HG02678 (cell line): Measurements from ENCODE around the gene CNOT4.
"Not testable (repeated sequence)": the region's sequence is repeated elsewhere in the genome, so short reads cannot be mapped to it uniquely, and the experiment has no call there.

Source experiments
- ATAC-seq: cut with Tn5 transposase; IDR thresholded peaks from one replicate; pipeline ENCODE4 v1.9.1; 2021; ENCODE audit warnings: mild to moderate bottlenecking, moderate library complexity; ENCODE audit not compliant: unreplicated experiment

Gene CNOT4

DNA sequence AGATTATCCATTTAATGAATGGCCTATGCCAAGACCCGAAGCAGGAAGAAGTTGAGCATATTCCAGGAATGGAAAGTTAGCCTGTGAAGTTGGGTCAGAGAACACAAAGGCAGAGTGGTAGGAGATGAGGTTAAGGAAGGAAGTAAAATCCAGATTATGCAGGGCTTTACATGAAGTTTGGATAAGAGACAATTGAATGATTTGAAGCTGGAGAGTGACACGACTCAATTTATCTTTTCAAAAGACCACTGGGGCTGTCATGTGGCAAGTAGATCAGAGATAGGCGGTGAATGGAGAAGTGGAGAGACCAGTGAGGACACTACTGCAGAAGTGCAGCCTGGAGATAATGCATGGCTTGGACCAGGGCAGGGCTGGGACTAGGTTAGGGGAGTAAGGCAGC is 7.2 kb upstream of the CNOT4 start:
- no peak for ATAC-seq

DNA sequence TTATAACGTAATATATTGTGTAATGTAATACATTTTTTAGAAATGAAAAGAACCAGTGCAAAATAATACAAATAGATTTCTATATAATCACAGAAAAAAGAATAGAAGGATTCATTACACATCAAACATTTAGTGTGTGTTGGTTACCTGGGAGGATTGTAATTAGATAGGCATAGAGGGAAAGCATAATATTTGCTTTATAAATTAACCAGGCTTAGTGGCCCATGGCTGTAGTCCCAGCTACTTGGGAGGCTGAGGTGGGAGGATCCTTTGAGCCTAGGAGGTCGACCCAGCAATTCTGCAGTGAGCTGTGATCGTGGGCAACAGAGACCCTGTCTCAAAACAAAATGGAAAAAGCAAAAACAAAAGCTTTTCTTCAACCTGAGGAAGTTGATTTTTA is 5.0 kb upstream of the CNOT4 start:
- no peak for ATAC-seq

DNA sequence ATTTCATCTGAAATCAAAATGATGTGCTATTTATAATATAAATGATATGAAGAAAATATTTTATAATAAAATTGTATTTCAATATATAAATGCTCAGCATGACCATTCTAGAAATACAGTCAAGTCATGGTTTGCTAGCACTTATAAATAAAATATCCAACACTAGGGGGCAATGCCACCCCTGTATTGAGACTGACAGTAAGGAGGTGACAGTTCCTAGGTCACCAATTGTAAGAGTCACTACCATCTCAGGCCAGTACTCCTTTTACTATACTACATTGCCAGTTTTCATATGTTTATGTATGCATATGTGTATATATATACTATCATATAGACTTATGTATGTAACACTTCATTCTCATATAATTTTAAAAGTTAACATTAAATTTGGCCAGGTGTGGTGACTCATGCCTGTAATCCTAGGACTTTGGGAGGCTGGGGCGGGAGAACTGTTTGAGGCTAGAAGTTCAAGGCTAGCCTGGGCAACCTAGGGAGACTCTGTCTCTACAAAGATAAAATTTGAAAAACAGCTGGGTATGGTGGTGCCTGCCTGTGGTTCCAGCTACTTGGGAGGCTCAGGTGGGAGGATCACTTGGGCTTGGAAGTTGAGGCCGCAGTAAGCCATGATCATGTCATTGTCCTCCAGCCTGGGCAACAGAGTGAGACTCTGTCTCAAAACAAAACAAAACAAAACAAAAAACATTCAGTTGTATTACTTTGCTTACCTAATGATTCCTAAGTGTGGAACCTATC is 2.4 kb upstream of the CNOT4 start:
- peak; percentile 38 for ATAC-seq

DNA sequence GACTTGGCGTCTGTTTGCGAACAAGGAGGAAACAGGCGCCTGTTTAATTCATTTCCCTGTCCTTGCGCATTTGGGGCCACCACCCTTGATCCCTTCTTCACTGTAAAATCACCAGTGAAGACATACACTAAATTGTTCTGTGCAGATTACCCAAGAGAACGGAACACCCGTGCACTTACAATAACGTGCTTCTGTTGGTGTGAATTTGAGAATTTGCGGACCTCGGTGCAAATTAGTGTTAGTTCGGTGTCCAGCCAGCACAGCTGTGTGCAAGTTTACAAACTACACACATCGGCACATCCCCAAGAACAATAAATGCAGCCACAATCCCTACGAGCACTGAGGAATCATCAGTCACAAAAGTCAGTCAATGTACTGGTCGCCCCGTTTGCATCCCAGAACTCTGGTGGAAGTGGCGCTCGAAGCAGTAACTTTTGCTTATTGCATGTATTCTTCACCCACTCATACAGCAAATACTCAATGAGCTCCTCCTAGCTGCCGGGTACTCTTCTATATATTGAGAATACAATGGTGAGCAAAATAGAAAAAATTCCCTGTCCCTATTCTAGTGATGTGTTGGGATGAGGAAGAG is 786 bp upstream of the CNOT4 start:
- ATAC-seq, result no peak

DNA sequence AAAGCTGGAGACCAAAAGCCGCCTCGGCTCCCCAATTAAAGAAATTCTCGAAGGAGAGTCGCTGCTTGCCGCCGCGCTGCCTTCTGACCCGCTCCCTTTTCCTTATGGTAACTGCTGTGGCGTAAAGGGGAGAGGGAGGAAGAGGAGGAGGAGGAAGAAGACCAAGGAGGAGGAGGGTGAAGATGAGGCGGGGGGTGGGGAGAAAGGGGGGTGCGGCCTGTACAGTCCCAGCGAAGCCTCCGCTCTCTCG is 388 bp downstream of the CNOT4 start:
- no peak for ATAC-seq

DNA sequence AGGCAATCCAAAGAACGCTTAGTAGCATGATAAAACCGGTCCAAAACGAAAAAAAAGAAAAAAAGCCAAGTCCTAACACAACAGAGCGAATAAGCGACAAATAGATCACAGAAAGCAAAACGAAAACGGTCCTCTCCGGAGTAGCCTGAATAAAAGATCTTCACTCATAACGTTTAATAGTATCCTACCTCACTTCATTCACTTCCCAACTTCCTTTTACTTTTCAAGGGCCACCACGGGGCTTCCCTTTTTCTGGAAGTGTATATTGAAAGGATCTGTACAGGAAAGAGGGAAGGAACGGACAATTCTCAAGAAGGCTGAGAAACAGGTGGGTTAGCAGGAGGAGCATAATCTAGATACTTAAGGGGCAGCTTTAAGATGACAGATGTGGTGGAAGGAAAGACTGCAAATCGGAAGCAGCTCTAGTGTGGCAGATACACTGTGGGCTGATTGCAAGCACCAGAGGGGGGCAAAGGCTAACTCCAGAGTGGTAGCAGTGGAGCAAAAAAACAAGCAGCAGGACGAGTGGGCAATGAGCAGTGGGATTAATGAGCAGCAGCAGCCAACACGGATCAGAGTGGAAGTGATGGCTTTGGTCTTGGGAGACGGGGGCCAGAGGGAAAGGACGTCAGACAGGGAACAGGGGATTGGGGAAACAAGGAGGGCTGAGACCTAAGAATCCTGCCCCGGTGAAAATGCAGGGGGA is 866 bp downstream of the CNOT4 start:
- peak; percentile 23 for ATAC-seq

DNA sequence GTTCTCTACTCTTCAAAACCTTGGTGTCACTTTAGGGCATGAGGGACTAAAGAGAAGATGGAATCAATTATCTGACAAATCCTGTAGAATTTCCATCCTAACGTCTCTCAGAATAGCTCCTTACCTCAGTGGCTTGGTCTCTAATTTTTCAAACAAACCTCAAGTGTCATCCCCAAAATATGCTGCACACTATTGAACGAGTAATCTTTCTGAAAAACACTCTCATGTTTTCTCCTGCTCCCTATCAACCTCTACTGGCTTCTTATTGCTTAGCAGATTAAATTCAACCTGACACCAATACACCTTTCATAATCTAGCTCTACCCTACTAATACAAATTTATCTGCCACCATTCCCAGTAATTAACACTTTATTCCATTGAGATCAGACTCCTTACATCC is 8.5 kb downstream of the CNOT4 start:
- no peak for ATAC-seq

DNA sequence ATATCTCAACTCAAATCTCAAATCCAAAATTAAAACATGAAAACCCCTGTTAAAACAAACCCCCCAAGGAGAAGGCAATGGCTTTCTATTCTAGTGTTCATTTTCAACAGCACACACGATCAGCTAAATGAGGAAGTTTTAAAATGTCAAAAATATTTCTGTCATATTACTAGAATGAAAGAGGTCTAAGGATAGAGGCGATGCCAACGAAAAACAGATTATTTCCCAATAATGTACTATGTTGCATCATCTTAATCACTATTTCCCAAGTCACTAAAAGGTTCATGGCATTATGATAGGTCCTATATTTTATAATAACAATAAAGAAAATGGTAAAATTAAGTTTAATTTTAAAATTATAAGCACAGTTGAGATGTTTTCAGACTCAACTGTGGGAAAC is 10.1 kb downstream of the CNOT4 start:
- ATAC-seq, result no peak

DNA sequence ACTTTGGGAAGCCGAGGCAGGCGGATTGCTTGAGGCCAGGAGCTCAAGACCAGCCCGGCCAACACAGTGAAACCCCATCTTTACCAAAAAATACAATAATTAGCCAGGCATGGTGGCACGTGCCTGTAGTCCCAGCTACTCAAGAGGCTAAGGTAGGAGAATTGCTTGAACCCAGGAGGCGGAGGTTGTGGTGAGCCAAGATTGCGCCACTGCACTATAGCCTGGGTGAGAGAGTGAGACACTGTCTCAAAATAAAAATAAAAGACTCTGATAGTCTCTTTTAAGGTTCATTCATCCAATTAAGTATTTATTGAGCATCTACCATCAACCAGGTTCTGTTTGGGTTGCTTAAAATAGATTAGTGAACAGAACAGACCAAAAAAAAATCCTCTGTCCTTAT is 12.7 kb downstream of the CNOT4 start:
- not testable (repeated sequence) for ATAC-seq

DNA sequence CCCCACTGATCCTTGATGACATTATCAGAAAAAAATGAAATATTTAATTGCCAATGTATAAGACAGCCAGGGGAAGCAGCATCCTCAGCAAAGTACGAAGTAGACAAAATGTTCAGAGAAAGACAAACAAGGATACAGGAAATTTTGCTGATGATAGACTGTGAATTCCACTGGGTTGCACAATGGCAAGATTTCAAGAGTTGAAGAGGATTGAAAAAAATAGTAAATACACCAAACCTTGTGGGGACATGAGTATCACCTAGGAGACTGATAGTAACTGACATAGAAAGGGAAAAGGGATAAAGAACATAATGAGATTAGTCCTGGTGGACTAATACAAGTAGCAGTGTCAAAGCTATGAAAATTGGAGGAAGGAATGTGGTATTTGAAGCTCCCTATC is 16.5 kb downstream of the CNOT4 start:
- no peak for ATAC-seq

DNA sequence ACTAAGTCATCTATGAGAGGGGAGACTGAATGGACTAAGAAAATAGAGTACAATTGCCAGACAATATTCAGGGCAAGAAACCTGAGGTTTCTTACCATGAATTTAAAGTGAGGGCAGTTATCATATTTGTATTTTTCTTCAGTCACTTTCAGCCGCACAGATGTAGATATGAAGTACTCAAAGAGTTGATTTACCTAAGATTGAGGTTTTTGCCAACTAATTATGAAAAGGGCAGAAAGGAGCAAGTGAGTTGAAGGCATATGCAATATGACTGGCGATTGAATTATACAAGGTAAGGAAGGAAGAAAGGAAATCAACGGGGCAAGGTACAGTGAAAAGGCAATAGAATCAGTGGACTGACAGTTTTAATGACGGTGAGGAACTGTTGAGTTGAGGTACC is 17.8 kb downstream of the CNOT4 start:
- ATAC-seq, result no peak

DNA sequence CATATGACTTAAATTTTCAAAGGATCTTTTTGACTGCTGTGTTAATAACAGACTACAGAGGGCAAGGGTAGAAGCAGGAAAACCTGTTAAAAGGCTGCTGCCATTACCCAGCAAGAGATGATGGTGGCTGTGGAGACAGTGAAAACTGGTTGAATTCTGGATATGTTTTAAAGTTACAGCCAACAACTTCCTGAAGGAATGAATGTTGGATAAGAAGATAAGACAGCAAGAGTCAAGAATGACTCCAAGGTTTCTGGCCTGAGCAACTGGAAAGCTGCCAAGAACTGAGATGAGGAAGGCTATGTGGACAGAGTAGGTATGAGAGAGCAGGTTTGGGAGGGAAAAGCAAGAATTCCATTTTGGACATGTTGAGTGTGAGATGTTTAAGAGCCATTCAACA is 19.1 kb downstream of the CNOT4 start:
- no peak for ATAC-seq

DNA sequence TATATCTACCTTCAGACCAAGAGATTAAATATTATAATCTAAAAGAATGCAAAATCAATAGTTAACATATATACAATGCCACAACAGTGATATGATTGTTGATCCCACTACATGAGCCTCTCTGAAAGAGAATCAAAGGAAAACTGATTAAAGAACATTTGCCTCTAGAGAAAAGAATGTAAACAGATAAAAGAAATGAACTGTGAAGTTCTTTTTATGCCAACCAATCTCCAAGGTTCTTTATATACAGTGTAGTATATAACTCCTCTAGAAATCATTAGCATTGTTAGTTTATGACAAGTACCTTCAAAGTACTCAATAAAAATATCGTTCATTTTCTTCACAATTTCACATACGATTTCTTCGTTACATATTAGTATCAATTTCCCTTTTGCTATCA is 20.1 kb downstream of the CNOT4 start:
- ATAC-seq, result no peak

DNA sequence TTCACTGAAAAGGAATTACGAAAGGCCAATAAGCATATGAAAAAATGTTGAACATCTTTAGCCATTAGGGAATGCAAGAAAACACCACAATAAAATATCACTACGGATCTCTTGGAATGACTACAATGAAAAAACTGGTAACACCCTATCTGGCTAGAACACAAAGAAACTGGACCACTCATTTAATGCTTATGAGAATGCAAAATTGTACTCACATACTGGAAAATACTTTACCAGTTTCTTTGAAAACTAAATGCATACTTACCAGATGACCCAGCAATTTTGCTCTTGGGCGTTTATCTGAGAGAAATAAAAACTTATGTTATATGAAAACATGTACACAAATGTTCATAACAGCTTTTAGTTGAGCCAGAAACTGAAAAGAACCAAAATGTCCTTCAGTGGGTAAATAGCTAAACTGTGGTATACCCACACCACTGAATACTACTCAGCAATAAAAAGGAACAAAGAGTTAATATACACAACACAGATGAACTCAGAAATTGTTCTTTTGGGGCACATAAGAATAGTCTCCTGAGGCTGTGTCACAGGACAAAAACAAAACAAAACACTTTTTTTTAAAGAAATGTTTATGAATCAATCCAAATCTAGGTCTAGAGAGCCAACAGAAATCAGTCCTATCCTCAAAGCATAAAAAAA is 23.5 kb downstream of the CNOT4 start:
- no peak for ATAC-seq

DNA sequence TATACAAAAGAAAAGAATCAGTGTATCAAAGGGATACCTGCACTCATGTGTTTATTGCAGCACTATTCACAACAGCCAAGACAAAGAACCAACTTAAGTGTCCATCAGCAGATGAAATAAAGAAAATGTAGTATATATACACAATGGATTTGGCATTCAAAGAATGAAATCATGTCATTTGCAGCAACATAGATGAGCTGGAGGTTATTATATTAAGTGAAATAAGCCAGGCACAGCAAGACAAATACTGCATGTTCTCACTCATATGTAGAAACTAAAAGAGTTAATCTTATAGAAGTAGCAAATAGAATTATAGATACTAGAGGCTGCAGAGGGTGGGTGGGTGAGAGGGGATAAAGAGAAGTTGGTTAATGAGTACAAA is 28.3 kb downstream of the CNOT4 start:
- no peak for ATAC-seq

DNA sequence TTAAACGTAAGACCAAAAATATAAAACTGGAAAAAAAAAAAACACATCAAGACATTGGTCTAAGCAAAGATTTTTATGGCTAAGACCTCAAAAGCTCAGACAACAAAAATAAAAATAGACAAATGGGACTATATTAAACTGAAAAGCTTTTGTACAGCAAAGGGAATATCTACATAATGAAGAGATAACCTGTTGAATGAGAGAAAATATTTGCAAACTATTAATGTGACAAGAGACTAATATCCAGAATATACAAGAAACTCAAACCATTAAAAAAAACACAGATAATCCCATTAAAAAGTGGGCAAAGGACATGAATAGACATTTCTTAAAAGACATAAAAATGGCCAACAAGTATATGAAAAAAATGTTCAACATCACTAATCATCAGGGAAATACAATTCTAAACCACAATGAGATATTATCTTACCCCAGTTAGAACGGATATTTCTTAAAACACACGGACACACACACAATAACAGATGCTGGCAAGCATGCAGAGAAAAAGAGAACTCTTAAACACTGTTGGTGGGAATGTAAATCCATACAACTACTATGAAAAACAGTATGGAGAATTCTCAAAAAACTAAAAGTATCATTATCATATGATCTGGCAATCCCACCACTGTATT is 28.8 kb downstream of the CNOT4 start:
- ATAC-seq, result no peak

DNA sequence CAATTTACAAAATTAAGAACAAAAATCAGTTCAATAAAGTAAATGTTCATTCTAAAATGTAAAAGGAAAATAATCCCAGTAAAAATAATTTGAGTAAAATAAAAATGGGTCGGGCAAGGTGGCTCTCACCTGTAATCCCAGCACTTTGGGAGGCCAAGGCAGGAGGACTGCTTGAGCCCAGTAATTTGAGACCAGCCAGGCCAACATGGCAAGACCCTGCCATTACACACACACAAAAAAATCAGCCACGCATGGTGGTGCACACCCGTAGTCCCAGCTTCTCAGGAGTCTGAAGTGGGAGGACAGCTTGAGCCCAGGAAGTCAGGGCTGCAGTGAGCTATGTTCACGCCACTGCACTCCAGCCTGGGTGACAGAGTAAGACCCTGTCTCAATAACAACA is 34.4 kb downstream of the CNOT4 start:
- ATAC-seq, result no peak

DNA sequence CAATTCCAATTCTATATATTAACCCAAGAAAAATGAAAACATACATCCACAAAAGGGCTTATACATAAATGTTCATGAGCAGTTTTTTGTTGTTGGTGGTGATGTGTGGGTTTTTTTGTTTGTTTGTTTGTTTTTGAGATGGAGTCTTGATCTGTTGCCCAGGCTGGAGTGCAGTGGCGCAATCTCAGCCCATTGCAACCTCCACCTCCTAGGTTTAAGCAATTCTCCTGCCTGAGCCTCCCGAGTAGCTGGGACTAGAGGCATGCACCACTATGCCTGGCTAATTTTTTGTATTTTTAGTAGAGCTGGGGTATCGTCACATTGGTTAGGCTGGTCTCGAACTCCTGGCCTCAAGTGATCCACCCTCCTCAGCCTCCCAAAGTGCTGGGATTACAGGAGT is 40.2 kb downstream of the CNOT4 start:
- ATAC-seq, result not testable (repeated sequence)

DNA sequence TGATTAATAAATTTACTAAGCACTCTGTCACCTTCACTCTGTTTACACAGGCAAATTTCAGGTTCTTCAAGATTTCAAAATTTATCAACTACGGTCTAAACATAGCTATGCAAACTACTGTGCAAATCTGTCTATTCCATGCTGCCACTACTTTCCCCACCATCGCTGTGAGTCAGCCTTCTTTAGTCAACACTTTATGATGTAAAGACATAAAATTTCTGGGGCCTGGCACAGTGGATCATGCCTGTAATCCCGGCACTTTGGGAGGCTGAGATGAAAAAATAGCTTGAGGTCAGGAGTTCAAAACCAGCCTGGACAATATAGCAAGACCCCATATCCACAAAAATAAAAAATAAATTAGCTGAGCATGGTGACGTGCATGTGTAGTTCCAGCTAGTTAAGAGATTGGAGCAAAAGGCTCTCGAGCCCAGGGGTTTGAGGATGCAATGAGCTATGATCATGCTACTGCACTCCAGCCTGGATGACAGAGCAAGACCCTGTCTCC is 42.6 kb downstream of the CNOT4 start:
- no peak for ATAC-seq

DNA sequence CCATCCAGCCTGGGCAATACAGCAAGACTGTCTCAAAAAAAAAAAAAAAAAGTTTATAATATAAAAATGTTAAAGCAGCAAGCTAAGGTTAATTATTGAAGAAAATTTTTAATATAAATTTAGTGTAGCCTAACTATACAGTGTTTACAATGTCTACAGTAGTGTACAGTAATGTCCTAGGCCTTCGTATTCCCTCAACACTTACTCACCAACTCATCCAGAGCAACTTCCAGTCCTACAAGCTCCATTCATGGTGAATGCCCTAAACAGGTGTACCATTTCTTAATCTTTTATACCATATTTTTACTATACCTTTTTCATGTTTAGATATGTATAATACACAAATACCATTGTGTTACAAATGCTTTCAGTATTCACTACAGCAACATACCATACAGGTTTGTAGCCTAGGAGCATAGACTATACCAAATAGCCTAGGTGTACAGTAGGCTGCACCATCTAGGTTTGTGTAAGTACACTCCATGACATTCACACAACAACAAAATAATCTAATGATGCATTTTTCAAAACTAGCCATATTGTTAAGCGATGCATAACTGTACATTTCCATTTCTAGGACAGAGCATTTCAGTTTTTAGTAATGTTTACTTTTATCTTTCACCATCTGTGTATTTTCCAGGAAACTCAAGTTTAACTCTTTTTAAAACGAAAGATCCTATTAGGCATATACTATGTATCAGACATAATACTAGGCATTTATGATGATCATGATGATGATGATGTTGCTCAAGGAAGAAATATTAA is 43.3 kb downstream of the CNOT4 start:
- ATAC-seq, result no peak

DNA sequence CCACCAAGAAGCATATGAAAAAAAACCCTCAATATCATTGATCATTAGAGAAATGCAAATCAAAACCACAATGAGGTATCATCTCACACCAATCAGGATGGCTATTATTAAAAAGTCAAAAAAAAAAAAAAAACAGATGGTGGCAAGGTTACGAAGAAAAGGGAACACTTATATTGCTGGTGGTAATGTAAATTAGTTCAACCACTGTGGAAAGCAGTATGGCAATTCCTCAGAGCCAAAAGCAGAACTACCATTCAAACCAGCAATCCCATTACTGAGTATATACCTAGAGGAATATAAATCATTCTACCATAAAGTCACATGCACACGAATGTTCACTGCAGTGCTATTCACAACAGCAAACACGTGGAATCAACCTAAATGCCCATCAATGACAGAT is 46.0 kb downstream of the CNOT4 start:
- ATAC-seq, result no peak
